ENCODE results near the gene OTUD4.

Gene OTUD4

DNA sequence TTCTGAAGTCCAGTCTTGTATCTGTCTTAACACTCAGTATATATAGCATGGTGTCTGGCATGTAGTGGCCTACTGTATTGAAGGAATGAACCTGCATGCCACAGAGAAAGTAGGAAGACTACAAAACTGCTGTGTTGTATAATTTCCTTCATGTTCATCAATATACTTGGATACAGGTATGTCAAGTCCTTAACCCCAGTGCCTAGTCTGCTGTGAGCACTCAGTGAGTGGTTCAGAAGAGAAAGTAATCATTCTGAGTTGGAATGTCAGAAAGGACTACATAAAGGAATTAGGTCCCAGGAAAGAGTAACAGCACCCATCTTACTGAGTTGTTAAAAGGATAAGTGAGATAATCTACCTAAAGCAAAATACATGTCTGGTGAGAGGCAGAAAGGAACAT, 50.3 kb downstream of the OTUD4 start:
- DNase-seq (ENCODE audit: insufficient read length, low spot score) (no peak), FAIRE-seq (no peak)
- no peak for TF ChIP-seq POLR2A (IDR thresholded peaks at IDR 0.05; ENCODE audit: low read depth, low read length)

DNA sequence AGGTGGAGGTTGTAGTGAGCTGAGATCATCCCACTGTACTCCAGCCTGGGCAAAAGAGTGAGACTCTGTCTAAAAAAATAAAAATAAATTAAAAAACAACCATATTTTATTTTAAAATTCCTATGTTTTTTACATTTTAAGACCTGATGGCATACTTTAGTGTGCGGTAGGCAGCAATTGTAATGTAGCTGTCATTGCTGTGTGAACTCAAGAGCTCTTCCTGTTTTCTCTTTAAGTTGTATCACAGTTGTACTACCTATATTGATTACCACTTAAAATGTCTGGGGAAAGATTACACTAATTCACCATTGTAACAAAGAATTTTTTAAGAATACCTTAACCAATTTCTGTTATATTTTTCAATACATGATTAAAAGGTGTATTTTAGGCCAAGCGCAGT, 55.0 kb downstream of the OTUD4 start:
- FAIRE-seq (no peak), DNase-seq (ENCODE audit: insufficient read length, low spot score) (no peak)
- no peak for TF ChIP-seq POLR2A (IDR thresholded peaks at IDR 0.05; ENCODE audit: low read depth, low read length)

DNA sequence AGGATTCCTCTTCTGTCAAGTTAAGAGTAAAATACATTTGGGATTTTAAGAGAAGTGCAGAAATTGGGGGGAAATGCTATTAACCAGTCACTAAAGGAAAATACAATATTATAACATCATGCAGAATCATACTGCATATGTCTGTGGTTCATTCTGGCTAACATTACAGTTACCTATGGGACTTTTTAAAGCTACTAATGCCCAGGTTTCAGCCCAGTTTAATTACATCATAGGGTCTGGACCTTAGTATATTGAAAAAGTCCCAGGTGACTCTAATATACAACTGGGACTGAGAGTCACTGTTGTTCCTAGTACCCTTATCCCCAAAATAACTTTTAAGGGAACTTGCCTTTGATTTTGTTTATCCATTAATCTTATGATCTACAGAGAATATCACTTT, 72.3 kb downstream of the OTUD4 start:
- DNase-seq (ENCODE audit: insufficient read length, low spot score) (no peak), FAIRE-seq (no peak)
- no peak for TF ChIP-seq POLR2A (IDR thresholded peaks at IDR 0.05; ENCODE audit: low read depth, low read length)

DNA sequence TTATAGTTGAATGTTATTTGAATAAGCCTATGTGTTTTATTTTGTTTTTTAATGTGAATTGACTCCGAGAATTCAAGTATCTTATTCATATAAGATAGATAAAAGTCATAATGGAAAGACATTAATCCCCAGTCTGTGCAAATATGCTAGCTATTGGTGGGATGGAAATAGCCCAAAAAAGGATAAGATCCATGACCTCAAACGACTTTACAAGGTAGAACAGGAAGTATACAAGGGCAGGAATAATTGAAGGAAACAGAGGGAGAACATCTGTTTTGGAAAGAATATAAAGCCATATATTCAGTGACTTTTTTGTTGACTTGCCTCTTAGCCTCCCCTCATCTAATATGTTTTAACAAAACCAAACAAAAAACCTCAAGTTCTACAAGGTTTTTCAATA, 73.3 kb downstream of the OTUD4 start:
- TF ChIP-seq POLR2A (IDR thresholded peaks at IDR 0.05; ENCODE audit: low read depth, low read length) = no peak
- no peak for FAIRE-seq
- no peak for DNase-seq (ENCODE audit: insufficient read length, low spot score)

DNA sequence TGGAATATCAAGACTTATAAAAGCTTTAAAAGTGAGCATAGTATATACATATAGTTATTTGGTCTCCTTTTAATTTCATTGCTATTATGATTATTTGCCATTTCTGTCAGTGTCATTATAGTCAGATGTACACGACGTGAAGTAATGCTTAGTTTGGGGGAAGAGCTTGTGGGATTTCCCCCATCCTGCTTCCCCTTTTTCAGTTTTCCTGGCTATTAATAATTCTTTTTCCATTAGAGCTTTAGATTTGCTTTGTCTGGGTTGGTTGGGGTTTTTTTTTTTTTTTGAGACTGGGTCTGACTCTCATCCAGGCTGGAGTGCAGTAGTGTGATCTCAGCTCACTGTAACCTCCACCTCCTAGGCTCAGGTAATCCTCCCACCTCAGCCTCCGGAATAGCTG, 76.9 kb downstream of the OTUD4 start:
- no peak for DNase-seq (ENCODE audit: insufficient read length, low spot score)
- FAIRE-seq = no peak
- no peak for TF ChIP-seq POLR2A (IDR thresholded peaks at IDR 0.05; ENCODE audit: low read depth, low read length)

DNA sequence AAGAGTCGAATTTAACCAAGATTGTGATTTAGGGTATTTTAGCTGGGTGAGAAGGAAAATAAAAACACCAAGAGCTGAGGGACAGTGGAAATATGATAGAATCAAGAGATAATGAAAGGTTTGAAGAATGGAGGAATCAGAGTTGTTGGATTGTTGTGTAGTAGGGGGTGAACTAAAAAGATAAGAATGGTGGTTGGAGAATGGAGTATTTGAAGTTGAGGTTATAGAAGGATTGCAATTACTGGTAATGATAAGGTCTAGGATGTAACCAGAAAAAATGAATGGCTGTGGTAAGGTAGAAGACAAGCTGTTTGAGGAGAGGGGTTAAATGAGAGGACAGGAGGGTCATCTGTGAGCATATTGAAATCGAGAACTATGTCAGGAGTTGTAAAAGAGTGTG, 77.8 kb downstream of the OTUD4 start:
- no peak for FAIRE-seq

DNA sequence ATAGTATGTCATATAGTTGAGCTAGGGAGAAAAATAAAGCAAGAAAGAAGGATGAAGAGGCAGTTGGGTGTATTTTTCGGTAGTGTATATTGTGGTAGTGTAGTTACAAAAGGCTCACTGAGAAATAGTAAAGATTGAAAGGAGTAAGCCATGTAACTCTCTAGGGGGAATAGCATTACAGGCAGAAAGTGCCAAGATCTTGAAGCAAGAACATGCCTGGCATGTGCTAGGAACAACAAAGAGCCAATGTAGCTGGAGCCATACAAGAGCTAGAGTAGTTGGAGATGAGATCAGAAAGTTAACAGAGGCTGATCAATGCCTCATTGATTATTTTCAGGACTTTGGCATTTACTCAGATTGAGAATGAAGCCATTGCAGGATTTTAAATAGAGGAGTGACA, 79.3 kb downstream of the OTUD4 start:
- TF ChIP-seq POLR2A (IDR thresholded peaks at IDR 0.05; ENCODE audit: low read depth, low read length) = no peak
- FAIRE-seq (no peak), DNase-seq (ENCODE audit: insufficient read length, low spot score) (no peak)

More for the DNA sequence above, 77.8 kb downstream of the OTUD4 start:
- DNase-seq (ENCODE audit: insufficient read length, low spot score) = no peak
- no peak for TF ChIP-seq POLR2A (IDR thresholded peaks at IDR 0.05; ENCODE audit: low read depth, low read length)

DNA sequence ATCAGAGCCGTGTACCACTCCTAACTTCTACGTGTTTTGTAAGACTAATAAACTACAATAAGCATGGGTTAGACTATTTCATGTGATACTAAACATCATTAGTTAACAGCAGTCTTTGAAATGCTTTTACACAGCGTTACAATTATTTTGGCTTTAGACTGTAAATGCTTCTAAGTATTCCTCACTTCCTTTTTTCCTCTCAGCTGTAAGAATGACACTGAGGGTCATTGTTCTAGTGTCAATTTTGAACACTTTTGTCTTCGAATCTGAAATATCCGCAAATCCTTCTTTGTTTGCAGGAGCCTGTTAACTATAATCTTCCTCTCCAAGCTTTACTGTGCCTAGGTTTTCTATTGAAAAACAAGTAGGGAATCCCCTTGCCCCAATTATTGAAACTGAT, 80.7 kb downstream of the OTUD4 start:
- no peak for TF ChIP-seq POLR2A (IDR thresholded peaks at IDR 0.05; ENCODE audit: low read depth, low read length)
- FAIRE-seq = no peak
- DNase-seq (ENCODE audit: insufficient read length, low spot score) = no peak

DNA sequence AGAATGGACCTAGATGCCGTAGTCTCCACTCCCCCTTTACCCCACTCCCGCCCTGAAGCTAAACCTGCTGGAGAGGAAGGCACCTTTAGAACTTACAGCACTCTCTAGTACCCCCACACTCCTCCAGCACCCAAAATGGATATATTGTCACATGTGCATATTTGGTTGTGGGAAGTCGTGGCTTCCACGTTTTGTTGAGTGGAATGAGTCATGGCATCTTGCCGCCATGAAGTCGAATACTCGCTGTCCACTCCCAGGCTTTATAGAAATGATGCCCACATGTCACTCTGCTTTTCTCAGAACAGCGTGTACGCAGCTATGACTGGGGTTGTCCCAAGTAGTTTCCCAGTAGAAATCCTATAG, 81.7 kb downstream of the OTUD4 start:
- no peak for FAIRE-seq
- no peak for TF ChIP-seq POLR2A (IDR thresholded peaks at IDR 0.05; ENCODE audit: low read depth, low read length)
- DNase-seq (ENCODE audit: insufficient read length, low spot score) = no peak

DNA sequence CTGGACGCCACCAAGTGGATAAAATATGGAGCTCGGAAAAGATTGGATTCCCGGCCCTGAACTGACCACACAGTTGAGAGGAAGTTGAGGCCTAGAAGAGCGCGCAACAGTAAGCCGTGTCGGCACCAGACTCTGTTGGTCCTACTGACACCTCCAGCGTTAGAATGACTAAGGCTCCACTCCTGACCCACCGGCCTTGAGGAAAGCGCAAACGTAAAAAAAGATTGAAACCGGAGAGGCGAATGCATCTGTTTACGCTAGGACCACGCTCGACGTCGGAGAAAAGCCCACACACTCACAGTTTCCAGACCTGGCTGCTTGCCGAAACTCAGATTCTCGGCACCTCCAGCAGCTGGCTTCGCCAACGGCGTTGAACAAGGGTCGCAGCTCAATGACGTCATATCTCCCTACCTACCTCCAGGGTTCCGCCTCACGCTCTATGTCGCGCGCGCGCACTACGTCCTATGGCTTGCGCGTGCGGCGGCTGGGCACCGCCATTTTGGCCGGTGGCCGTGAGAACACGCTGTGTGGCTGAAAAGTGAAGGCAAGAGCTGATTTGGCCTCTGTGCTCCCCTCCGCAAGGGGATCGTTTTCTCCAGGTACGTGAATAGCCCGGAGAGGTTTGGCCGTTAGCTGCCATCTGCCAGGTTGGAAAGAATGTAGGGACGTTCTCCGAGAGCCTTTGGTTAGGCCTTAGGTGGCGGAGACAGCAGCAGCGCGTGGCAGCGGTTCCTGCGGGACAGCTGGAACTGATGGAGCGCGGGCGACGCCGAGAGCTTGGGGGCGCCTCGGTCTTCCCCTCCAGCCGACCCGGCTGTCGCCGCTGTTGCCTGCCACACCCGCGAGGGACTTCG, 82.3 kb downstream of the OTUD4 start, which contains the start of the genes ABCE1 and ANAPC10:
TSS of gene ABCE1 (plus strand) at position 491 of the 854 bp plus-strand sequence. CDS start 6,102 bp downstream, outside the sequence.
TSS of gene ANAPC10 (minus strand) at position 376 of the 854 bp plus-strand sequence. CDS start 2,097 bp downstream, outside the sequence.
- DNase-seq (ENCODE audit: insufficient read length, low spot score) (peak; percentile 53), FAIRE-seq (peak; percentile 45)
- peak; percentile 87 for TF ChIP-seq POLR2A (IDR thresholded peaks at IDR 0.05; ENCODE audit: low read depth, low read length)

DNA sequence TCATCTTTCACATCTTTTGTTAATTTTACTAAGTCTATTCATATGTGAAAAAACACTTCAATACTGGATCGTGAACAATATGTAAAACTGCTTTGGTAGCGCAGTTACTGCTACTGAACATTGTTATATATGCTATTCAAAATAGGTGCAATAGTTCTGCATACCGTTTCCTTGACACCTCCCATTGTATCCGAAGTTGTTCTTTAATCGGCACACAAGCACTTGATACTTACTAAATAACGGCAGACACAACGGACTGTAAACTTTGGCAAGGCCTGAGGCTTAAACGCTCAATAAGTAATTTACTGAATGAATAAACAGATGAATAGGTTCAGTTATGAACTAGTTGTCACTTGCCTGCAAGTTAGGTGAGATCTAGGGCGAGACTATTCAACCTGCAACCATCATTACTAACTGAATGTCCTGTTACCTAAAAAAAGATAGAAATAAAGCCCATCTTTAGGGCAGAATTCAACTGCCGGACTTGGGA, 83.0 kb downstream of the OTUD4 start:
- no peak for FAIRE-seq
- TF ChIP-seq POLR2A (IDR thresholded peaks at IDR 0.05; ENCODE audit: low read depth, low read length) = no peak

DNA sequence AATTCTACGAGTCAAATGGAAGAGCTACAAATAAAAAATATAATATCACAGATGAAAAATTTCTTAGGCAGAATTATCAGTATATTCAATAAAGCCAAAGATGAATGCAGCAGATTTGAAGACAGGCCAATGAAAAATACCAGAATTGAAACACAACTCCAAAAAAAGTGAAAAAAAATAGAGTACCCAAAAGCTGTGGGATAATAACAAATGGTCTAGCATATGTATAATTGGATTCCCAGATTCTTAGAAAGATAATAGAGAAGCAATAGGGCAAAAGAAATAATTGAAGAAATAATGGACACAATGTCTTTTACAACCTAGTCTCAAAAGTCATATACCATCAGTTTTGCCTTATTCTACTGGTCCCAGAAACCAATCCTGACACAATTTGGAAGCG, 86.8 kb downstream of the OTUD4 start:
- TF ChIP-seq POLR2A (IDR thresholded peaks at IDR 0.05; ENCODE audit: low read depth, low read length) = no peak
- DNase-seq (ENCODE audit: insufficient read length, low spot score) (no peak), FAIRE-seq (no peak)

More for the DNA sequence above, 83.0 kb downstream of the OTUD4 start:
- no peak for DNase-seq (ENCODE audit: insufficient read length, low spot score)

DNA sequence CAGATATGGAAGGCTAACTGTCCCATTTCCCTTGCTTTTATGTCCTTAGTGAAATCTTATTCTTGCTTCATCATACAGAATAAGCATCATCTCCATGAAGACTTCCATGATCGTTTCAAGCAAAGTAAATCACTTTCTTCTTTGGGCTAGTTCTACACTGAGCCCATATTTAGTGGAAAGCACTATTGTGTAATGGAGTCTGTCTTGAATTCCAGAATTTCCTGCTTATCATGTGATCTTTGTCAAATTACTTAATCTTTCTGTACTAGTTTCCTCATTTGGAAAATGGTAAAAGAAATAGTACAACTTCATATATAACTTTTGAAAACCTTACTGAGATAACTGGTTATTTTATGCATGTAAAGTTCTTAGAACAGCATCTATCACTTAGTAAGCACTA, 90.0 kb downstream of the OTUD4 start:
- DNase-seq (ENCODE audit: insufficient read length, low spot score) = no peak
- TF ChIP-seq POLR2A (IDR thresholded peaks at IDR 0.05; ENCODE audit: low read depth, low read length) = no peak
- no peak for FAIRE-seq

DNA sequence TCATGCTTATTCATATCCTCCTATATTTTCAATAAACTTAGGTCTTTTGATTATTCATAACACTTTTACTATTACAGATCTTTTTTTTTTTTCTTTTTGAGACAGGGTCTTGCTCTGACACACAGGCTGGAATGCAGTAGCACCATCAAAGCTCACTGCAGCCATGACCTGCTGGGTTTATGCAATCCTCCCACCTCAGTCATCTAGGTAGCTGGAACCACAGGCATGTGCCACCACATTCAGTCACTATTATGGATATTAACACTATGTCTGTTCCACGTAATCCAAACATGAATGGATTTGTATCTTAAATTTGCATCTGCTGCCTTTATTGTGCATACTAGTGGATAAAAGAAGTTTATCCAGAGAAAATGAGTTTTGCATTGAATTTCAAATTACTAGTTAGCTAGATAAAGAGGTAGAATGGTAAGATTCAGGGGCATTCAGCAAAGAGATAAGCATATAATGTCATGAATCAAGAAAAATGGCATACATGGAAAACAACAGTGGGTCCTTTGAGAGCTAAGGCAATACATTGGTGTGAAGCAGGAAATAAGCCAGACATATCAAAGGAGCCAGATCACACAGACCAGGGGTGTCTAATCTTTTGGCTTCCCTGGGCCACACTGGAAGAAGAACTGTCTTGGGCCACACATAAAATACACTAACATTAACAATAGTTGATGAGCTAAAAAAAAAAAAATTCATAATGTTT, 96.3 kb downstream of the OTUD4 start:
- FAIRE-seq (no peak), DNase-seq (ENCODE audit: insufficient read length, low spot score) (no peak)
- TF ChIP-seq POLR2A (IDR thresholded peaks at IDR 0.05; ENCODE audit: low read depth, low read length) = no peak
